Liver (tissue), 3 donors: ENCODE results near the gene MED17.
"Not testable (repeated sequence)": the region's sequence is repeated elsewhere in the genome, so short reads cannot be mapped to it uniquely, and the experiment has no call there.

Source experiments
- HNF4A ChIP-seq, 2 donors: conservative IDR thresholded peaks; 2 replicates each; pipeline ENCODE4 v1.6.1; 2016; ENCODE audit warnings: antibody characterized with exemption in 2 of 2, mild to moderate bottlenecking in 2 of 2
- MAX ChIP-seq: IDR thresholded peaks from 2 replicates; pipeline ENCODE4 v1.6.1; 2016; ENCODE audit warnings: antibody characterized with exemption
- RAD21 ChIP-seq, 2 donors: IDR thresholded peaks; 2 replicates each; pipeline ENCODE4 v1.6.1; 2016; ENCODE audit warnings: antibody characterized with exemption in 2 of 2, mild to moderate bottlenecking in 2 of 2
- SP1 ChIP-seq: IDR thresholded peaks from 2 replicates; pipeline ENCODE4 v1.6.1; 2018; ENCODE audit warnings: antibody characterized with exemption, mild to moderate bottlenecking
- YY1 ChIP-seq: IDR thresholded peaks from 2 replicates; pipeline ENCODE4 v1.6.1; 2016; ENCODE audit warnings: antibody characterized with exemption, mild to moderate bottlenecking
- ZBTB33 ChIP-seq: IDR thresholded peaks from 2 replicates; pipeline ENCODE4 v1.6.1; 2016; ENCODE audit warnings: antibody characterized with exemption
- TF ChIP-seq, protein P1 (sequence below): fragments of 150-350 bp; IDR thresholded peaks from 2 replicates; pipeline ENCODE4 v1.5.1; 2017; ENCODE audit warnings: improper control_type of control experiment, low read depth, low read length; ENCODE audit not compliant: missing input control
- TF ChIP-seq, protein P2 (sequence below): IDR thresholded peaks from 2 replicates; pipeline ENCODE4 v1.6.1; 2016; ENCODE audit warnings: antibody characterized with exemption, mild to moderate bottlenecking
- donor health status: healthy.
- donor health status: healthy.

DNA sequence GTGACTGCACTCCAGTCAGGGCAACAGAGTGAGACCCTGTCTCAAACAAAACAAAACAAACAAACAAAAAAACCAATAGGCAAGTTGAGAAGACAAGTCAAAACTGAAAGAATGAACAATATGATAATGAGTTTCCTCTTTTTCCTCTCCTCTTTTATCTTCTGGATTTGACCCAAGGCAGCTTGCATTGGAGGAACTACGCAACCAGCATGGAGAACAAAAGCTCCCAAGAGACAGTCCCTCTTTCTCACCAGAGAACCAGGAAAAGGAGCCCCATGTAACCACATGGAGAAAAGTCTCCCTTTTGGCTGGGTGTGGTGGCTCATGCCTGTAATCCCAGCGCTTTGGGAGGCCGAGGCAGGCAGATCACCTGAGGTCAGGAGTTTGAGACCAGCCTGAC, 9.5 kb upstream of the MED17 start:
- TF ChIP-seq, protein P1, sequence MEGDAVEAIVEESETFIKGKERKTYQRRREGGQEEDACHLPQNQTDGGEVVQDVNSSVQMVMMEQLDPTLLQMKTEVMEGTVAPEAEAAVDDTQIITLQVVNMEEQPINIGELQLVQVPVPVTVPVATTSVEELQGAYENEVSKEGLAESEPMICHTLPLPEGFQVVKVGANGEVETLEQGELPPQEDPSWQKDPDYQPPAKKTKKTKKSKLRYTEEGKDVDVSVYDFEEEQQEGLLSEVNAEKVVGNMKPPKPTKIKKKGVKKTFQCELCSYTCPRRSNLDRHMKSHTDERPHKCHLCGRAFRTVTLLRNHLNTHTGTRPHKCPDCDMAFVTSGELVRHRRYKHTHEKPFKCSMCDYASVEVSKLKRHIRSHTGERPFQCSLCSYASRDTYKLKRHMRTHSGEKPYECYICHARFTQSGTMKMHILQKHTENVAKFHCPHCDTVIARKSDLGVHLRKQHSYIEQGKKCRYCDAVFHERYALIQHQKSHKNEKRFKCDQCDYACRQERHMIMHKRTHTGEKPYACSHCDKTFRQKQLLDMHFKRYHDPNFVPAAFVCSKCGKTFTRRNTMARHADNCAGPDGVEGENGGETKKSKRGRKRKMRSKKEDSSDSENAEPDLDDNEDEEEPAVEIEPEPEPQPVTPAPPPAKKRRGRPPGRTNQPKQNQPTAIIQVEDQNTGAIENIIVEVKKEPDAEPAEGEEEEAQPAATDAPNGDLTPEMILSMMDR = not testable (repeated sequence)
- not testable (repeated sequence) for TF ChIP-seq MAX; RAD21 (IDR thresholded peaks at IDR 0.05); ZBTB33; HNF4A (conservative IDR thresholded peaks at IDR 0.05); YY1; SP1
- TF ChIP-seq, protein P2, sequence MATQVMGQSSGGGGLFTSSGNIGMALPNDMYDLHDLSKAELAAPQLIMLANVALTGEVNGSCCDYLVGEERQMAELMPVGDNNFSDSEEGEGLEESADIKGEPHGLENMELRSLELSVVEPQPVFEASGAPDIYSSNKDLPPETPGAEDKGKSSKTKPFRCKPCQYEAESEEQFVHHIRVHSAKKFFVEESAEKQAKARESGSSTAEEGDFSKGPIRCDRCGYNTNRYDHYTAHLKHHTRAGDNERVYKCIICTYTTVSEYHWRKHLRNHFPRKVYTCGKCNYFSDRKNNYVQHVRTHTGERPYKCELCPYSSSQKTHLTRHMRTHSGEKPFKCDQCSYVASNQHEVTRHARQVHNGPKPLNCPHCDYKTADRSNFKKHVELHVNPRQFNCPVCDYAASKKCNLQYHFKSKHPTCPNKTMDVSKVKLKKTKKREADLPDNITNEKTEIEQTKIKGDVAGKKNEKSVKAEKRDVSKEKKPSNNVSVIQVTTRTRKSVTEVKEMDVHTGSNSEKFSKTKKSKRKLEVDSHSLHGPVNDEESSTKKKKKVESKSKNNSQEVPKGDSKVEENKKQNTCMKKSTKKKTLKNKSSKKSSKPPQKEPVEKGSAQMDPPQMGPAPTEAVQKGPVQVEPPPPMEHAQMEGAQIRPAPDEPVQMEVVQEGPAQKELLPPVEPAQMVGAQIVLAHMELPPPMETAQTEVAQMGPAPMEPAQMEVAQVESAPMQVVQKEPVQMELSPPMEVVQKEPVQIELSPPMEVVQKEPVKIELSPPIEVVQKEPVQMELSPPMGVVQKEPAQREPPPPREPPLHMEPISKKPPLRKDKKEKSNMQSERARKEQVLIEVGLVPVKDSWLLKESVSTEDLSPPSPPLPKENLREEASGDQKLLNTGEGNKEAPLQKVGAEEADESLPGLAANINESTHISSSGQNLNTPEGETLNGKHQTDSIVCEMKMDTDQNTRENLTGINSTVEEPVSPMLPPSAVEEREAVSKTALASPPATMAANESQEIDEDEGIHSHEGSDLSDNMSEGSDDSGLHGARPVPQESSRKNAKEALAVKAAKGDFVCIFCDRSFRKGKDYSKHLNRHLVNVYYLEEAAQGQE = not testable (repeated sequence)
